GM10266 (cell line): ENCODE data around the gene ROBO1.

Experiments used
- DNase-seq: peaks from one replicate; pipeline ENCODE4 v3.0.0; 2012; ENCODE audit errors: extremely low spot score
- TF ChIP-seq, protein P1 (sequence below): IDR thresholded peaks from 2 replicates; pipeline ENCODE4 v1.5.1; 2012; ENCODE audit warnings: mild to moderate bottlenecking, low read depth; ENCODE audit not compliant: control insufficient read depth, insufficient read depth; ENCODE audit errors: missing control alignments

ROBO1 gene

DNA sequence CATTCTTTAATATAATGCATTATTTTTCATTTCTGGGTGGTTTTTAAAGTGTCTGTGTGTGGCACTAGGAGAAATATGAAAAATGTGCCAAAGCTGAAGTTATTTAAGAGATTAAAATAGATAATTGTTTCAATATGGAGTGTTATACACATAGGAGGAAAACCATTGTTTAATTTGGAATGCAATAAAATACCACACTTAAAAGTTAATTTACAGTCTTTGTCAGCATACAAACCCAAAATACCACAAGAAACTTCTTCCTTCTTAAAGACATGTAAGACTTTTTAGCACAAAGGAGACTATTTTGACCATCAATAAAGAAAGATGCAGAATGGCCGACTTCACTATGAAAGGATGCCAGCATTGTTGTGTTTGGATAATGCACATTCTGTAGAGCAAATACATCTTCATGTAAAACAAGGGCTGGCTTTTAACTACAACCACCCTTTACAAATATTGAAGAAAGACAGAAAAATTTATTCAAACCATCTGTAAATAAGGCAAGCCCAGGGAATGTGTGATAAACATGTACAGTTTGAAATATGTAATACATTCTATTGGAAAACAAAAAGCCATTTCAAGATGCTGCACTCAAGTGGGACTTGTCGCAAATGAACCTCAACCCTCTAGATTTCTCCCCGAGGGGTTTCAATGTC, 1146.6 kb downstream of the ROBO1 start:
- no peak for DNase-seq
- TF ChIP-seq, protein P1, sequence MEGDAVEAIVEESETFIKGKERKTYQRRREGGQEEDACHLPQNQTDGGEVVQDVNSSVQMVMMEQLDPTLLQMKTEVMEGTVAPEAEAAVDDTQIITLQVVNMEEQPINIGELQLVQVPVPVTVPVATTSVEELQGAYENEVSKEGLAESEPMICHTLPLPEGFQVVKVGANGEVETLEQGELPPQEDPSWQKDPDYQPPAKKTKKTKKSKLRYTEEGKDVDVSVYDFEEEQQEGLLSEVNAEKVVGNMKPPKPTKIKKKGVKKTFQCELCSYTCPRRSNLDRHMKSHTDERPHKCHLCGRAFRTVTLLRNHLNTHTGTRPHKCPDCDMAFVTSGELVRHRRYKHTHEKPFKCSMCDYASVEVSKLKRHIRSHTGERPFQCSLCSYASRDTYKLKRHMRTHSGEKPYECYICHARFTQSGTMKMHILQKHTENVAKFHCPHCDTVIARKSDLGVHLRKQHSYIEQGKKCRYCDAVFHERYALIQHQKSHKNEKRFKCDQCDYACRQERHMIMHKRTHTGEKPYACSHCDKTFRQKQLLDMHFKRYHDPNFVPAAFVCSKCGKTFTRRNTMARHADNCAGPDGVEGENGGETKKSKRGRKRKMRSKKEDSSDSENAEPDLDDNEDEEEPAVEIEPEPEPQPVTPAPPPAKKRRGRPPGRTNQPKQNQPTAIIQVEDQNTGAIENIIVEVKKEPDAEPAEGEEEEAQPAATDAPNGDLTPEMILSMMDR = no peak

DNA sequence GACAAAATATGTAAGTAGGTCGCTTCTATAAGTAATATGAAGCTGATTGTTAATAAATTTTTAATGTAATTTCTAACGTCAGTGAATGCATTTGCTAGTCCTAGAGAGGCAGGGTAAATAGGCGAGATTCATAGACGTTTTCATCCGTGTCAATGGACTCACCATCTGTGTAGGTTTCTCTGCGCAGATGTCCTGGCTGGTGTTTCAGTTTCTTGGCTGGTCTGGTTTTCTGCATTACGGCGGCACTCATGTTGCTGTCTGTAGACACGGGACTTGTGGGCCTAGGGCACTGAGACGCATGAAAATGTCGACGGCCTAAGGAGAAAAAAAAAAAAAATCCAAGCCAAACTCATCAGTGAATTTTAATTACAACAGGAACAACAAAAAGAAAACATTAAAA, 1153.3 kb downstream of the ROBO1 start:
- TF ChIP-seq, protein P1 = no peak
- no peak for DNase-seq

DNA sequence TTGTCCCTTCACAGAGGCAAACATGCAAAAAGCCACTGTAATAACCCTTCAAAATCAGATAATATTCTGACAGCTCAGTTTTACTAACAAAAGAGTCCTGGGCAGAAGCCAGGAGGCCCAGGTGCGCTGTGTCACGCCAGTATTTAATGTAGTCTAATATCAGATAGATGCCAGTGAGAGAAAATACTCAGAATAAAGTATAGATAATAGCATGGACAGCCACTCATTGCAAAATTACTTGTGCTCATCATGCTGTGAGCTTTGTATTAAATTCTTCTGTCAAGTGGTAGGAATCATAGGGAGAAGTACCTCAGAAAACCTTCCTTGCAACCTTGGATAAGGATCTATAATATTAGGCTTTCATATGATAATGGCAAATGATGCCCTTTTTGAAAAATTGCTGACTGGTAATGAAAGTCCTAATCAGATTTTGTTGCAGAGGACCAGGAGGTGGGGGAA, 1154.3 kb downstream of the ROBO1 start:
- no peak for DNase-seq
- TF ChIP-seq, protein P1 = no peak

DNA sequence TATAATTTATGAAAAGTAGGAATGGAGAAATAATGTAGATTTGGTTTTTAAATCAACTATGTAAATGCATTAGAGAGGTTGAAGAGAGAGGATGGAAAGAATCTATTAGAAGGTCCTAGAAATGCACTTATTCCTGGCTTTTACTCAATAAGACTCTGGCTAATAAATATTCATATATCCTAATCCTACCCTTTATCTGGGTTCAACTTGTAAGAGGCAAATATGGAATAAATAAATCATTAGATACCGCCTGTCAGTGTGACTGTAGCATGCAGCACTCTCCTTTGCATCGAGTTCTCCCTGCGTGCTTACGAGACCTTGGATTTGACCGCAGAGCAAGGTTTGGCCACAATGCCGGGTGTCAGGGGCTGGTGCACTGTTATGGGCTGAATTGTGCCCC, 1156.5 kb downstream of the ROBO1 start:
- no peak for DNase-seq
- TF ChIP-seq, protein P1 = no peak

DNA sequence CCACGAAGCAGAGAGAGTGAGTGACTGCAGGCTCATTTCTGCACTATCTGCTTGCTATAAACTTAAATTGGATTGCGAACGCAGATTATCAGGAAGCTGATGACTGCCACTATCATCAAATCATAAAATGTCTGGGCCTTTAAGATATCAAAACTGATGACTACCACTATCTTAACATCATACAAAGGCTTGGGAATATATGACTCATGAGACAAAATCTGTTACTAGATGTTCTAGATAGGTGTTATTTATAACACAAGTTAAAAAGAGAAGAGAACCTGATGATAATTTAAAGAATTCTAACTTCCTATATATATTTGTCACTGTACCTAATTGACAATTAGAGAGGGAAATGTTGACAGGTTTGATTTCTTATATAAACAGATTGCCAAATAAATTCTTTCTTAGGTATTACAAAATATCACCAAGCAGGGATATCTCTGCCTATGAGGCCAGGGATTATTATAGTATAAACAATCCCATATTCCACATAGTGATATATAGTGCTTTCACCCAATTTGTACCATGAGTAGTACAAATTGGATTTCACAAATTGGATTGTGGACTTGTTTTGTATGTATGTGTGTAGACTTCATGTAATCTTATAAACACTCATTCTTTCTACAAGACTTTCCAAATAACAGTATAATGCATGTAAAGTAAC, 1157.2 kb downstream of the ROBO1 start:
- no peak for DNase-seq
- TF ChIP-seq, protein P1 = no peak

DNA sequence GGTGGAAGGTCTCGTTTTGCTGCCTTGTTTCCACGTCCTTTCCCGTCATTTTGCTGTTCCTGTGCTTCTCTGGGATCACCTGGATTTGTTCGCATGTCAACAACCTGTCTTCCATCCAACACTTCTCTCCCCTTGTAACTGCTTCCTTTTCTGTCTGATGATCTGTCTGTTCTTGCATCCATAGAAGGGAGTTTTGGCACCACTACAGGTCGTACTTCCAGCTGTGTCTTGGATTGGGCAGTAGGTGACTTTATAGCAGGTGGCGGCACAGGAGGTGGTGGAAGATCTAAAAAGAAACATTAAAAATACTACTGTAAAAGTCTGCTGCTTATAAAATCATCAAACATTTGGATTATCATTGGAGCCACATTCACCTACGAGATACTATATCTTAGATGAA, 1161.0 kb downstream of the ROBO1 start:
- TF ChIP-seq, protein P1 = no peak
- DNase-seq = no peak

DNA sequence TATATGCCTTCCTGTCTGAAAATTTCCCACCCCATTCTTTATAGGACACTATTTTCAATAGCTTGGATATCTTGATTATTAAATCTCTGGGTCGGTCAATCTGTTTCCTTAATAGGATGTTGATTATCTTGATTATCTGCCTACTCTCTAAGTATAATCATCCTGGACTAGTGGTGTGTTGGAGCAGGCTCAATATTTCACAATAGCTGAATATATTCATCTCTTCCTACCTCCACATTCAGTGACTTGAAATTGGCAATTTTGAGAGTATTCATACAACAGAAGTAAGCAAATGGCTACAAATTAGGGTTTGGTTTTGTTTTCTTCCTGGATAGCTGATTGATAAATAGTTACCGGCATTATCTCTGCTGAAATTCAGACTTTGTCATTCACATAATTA, 1162.6 kb downstream of the ROBO1 start:
- TF ChIP-seq, protein P1 = no peak
- DNase-seq = no peak
